ENCODE measurements around the gene MMP17. TPM values are rescaled to one million over a fixed set of nuclear protein-coding genes. Genes with fewer than 3 reads are reported as not detected.

The MMP17 gene
- total and polyA plus RNA-seq, 4 donors = 0.17 to 0.37 (median 0.24) TPM; not detected in 1

DNA sequence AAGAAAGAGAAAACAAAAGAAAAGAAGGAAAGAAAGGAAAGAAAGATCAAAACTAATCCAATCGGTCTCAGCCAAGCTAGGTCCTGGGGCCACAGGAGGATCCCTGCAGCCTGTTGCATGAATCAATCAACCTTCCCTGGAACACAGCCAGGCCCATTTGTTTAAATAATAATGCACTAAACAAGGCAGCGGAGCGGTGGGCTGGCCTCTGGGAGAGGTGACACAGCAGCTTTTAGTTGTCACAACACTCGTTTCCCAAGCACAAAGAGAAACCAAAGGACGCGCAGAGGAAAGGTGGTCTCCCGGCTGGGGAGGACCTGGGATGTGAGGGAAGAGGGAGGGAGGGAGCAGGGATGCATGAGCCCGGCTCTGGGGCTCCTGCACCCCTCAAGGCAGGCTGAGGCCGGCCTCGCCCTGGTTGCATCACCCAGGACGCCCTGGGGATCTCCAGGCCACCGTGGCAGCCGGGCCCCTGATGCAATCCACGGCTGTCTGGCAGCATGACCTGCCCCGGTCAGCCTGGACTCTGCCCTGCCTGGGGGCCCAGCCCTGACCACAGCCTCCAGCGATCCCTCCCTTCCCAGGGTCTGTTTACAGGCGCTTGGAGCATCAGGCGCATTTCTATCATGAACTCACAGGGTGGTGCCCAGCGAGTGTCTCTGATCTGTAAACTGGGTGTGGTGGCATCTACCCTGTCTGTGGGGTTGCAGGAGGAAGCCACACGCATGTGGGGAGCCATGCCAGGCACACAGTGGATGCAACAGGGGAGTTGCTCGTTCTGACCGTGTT, 32.5 kb downstream of the MMP17 start:
- TF ChIP-seq EGR1 (IDR thresholded peaks at IDR 0.05; ENCODE audit: low read depth in 2 of 2) (peak in 1 of 2 donors; percentile 63), FOXA2 (IDR thresholded peaks at IDR 0.05) (peak; percentile 61), GABPA (IDR thresholded peaks at IDR 0.05 in 1 of 2, conservative IDR thresholded peaks at IDR 0.05 in 1 of 2) (no peak), TAF1 (conservative IDR thresholded peaks at IDR 0.05) (no peak), HNF4A (conservative IDR thresholded peaks at IDR 0.05) (peak; percentile 97 to 98), NR2F2 (IDR thresholded peaks at IDR 0.05) (peak; percentile 65), SP1 (IDR thresholded peaks at IDR 0.05) (peak; percentile 97), YY1 (IDR thresholded peaks at IDR 0.05) (peak; percentile 73), FOXA1 (IDR thresholded peaks at IDR 0.05) (peak; percentile 68), RAD21 (IDR thresholded peaks at IDR 0.05) (peak in 1 of 2 donors; percentile 62), HNF4G (IDR thresholded peaks at IDR 0.05) (peak; percentile 89), JUND (IDR thresholded peaks at IDR 0.05) (peak; percentile 62 to 67), RXRA (IDR thresholded peaks at IDR 0.05) (peak; percentile 92)
- TF ChIP-seq, protein P1, sequence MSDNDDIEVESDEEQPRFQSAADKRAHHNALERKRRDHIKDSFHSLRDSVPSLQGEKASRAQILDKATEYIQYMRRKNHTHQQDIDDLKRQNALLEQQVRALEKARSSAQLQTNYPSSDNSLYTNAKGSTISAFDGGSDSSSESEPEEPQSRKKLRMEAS (IDR thresholded peaks at IDR 0.05) = peak; percentile 72
- TF ChIP-seq, protein P2, sequence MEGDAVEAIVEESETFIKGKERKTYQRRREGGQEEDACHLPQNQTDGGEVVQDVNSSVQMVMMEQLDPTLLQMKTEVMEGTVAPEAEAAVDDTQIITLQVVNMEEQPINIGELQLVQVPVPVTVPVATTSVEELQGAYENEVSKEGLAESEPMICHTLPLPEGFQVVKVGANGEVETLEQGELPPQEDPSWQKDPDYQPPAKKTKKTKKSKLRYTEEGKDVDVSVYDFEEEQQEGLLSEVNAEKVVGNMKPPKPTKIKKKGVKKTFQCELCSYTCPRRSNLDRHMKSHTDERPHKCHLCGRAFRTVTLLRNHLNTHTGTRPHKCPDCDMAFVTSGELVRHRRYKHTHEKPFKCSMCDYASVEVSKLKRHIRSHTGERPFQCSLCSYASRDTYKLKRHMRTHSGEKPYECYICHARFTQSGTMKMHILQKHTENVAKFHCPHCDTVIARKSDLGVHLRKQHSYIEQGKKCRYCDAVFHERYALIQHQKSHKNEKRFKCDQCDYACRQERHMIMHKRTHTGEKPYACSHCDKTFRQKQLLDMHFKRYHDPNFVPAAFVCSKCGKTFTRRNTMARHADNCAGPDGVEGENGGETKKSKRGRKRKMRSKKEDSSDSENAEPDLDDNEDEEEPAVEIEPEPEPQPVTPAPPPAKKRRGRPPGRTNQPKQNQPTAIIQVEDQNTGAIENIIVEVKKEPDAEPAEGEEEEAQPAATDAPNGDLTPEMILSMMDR (IDR thresholded peaks at IDR 0.05; ENCODE audit: low read depth, low read length, missing input control) = no peak
- TF ChIP-seq, protein P3, sequence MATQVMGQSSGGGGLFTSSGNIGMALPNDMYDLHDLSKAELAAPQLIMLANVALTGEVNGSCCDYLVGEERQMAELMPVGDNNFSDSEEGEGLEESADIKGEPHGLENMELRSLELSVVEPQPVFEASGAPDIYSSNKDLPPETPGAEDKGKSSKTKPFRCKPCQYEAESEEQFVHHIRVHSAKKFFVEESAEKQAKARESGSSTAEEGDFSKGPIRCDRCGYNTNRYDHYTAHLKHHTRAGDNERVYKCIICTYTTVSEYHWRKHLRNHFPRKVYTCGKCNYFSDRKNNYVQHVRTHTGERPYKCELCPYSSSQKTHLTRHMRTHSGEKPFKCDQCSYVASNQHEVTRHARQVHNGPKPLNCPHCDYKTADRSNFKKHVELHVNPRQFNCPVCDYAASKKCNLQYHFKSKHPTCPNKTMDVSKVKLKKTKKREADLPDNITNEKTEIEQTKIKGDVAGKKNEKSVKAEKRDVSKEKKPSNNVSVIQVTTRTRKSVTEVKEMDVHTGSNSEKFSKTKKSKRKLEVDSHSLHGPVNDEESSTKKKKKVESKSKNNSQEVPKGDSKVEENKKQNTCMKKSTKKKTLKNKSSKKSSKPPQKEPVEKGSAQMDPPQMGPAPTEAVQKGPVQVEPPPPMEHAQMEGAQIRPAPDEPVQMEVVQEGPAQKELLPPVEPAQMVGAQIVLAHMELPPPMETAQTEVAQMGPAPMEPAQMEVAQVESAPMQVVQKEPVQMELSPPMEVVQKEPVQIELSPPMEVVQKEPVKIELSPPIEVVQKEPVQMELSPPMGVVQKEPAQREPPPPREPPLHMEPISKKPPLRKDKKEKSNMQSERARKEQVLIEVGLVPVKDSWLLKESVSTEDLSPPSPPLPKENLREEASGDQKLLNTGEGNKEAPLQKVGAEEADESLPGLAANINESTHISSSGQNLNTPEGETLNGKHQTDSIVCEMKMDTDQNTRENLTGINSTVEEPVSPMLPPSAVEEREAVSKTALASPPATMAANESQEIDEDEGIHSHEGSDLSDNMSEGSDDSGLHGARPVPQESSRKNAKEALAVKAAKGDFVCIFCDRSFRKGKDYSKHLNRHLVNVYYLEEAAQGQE (IDR thresholded peaks at IDR 0.05) = peak; percentile 77
- TF ChIP-seq, protein P4, sequence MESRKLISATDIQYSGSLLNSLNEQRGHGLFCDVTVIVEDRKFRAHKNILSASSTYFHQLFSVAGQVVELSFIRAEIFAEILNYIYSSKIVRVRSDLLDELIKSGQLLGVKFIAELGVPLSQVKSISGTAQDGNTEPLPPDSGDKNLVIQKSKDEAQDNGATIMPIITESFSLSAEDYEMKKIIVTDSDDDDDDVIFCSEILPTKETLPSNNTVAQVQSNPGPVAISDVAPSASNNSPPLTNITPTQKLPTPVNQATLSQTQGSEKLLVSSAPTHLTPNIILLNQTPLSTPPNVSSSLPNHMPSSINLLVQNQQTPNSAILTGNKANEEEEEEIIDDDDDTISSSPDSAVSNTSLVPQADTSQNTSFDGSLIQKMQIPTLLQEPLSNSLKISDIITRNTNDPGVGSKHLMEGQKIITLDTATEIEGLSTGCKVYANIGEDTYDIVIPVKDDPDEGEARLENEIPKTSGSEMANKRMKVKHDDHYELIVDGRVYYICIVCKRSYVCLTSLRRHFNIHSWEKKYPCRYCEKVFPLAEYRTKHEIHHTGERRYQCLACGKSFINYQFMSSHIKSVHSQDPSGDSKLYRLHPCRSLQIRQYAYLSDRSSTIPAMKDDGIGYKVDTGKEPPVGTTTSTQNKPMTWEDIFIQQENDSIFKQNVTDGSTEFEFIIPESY (IDR thresholded peaks at IDR 0.05) = peak; percentile 80
- TF ChIP-seq, protein P5, sequence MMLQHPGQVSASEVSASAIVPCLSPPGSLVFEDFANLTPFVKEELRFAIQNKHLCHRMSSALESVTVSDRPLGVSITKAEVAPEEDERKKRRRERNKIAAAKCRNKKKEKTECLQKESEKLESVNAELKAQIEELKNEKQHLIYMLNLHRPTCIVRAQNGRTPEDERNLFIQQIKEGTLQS (IDR thresholded peaks at IDR 0.05) = peak; percentile 99
- peak; percentile 77 for DNase-seq (ENCODE audit: low spot score)
- H3K4me3 ChIP-seq (ENCODE audit: low read depth in 1 of 3, low read length in 3 of 3) = peak overlapping the region; percentile 24 to 41 (median 40)
- peaks cover 15 to 35% (median 29%) of the 10 kb centered on the region in 4 donors for H3K4me1 ChIP-seq (ENCODE audit: control insufficient read depth in 4 of 4, insufficient read depth in 4 of 4, low read length in 3 of 4)
- H3K36me3 ChIP-seq (ENCODE audit: control insufficient read depth in 4 of 4, insufficient read depth in 3 of 4, low read depth in 1 of 4, low read length in 3 of 4) = no peaks in the 10 kb centered on the region
- H3K27me3 ChIP-seq (ENCODE audit: control insufficient read depth in 4 of 4, insufficient read depth in 4 of 4, low read length in 3 of 4) = no peaks in the 10 kb centered on the region
- peak overlapping the region in 1 of 2 donors; percentile 45 for H3K9ac ChIP-seq (ENCODE audit: low read depth in 1 of 2, low read length in 2 of 2)
- 14% methylated on average over 22 of the region's 22 CpGs for WGBS
- no peaks in the 10 kb centered on the region for H3K9me3 ChIP-seq (ENCODE audit: control insufficient read depth in 4 of 4, low read length in 3 of 4)
- H3K27ac ChIP-seq (ENCODE audit: low read depth in 1 of 2, low read length in 2 of 2) = peak overlapping the region; percentile 80 to 83
